ENCODE measurements around the gene OSBPL10. TPM values are rescaled to one million over a fixed set of nuclear protein-coding genes. Genes with fewer than 3 reads are reported as not detected.

OSBPL10 gene
- total and polyA plus RNA-seq, 5 donors from 2014 or later = 0.14 to 1.8 (median 0.21) TPM; not detected in 2

GRCh38 chr3:31613177-31613576 lies 367.9 kb downstream of the OSBPL10 start:
- Mint-ChIP-seq H3K9me3 (peaks cover 0 to 3% (median 1%) of the 10 kb centered on the region in 7 donors), H3K27ac (peak overlapping the region in 1 of 3 donors; percentile 37), H3K4me1 (peaks cover 48 to 69% (median 55%) of the 10 kb centered on the region in 4 donors), H3K4me3 (no peak overlapping the region), H3K36me3 (peaks cover 30% of the 10 kb centered on the region), H3K27me3 (no peaks in the 10 kb centered on the region)
- H3K27me3 ChIP-seq (ENCODE audit: control insufficient read depth, insufficient read depth, low read length) = no peaks in the 10 kb centered on the region
- H3K9me3 ChIP-seq (ENCODE audit: control insufficient read depth in 2 of 2, low read length in 2 of 2) = no peaks in the 10 kb centered on the region
- no peak overlapping the region for H3K27ac ChIP-seq (ENCODE audit: insufficient read depth, low read length, poor library complexity, severe bottlenecking)
- no peak for DNase-seq
- peaks cover 3% of the 10 kb centered on the region for H3K4me1 ChIP-seq (ENCODE audit: control insufficient read depth, insufficient read depth, low read length, poor library complexity, severe bottlenecking)
- ATAC-seq (ENCODE audit: low read depth in 2 of 2) = no peak
- no peak overlapping the region for H3K4me3 ChIP-seq (ENCODE audit: low read depth, low read length)
- peaks cover 11% of the 10 kb centered on the region for H3K36me3 ChIP-seq (ENCODE audit: control insufficient read depth, insufficient read depth, low read length)

Other genes with a start within 250 kb of the OSBPL10 start
- gene ZNF860, start 488 bp upstream of the OSBPL10 start, total RNA-seq = not detected
- gene ZNF860, start 488 bp upstream of the OSBPL10 start, polyA plus RNA-seq = not detected
- 30.3 TPM for gene GPD1L, start 125.4 kb upstream of the OSBPL10 start, total RNA-seq
- 10 to 100 TPM; 19.5 to 27.2 (median 24.6) TPM for gene GPD1L, start 125.4 kb upstream of the OSBPL10 start, polyA plus RNA-seq

Measured in CD4-positive, CD25-positive, alpha-beta regulatory T cell (primary cell).